ENCODE measurements around the gene IGF2R. TPM values are rescaled to one million over a fixed set of nuclear protein-coding genes. Genes with fewer than 3 reads are reported as not detected.
A peak's percentile ranks its signal among the peaks of the same experiment; 100 is the strongest.

Gene IGF2R
- total and polyA plus RNA-seq, 8 donors, result 2.0 to 70.5 (median 31.5) TPM

GRCh38 chr6:159941286-159942113 lies 27.4 kb upstream of the IGF2R start:
- Histone ChIP-seq H3K4me3 (no peak overlapping the region), H3K9me3 (peaks cover 7 to 15% (median 8%) of the 10 kb centered on the region in 4 donors), H3K36me3 (no peaks in the 10 kb centered on the region), H3K27ac (no peak overlapping the region), H3K27me3 (no peaks in the 10 kb centered on the region), H3K4me1 (peaks cover 5 to 19% (median 10%) of the 10 kb centered on the region in 4 donors)
- intact Hi-C loops (cut with DNase I; ENCODE audit: low total_unique reads), result loop anchor here (5.0 kb wide), 1 partner anchor 84 kb away; no protein-coding TSS in a partner anchor
- TF ChIP-seq POLR2AphosphoS5 (IDR thresholded peaks at IDR 0.05) (peak in 1 of 3 donors; percentile 10), EP300 (IDR thresholded peaks at IDR 0.05) (no peak), POLR2A (IDR thresholded peaks at IDR 0.05) (no peak), CTCF (IDR thresholded peaks at IDR 0.05) (peak in 4 of 7 experiments; percentile 11 to 66 (median 38))
- DNase-seq, result peak in 1 of 2 donors; percentile 59
- 68 to 73% (median 69%) methylated on average over 11 of the region's 11 CpGs for WGBS, 5 donors

GRCh38 chr6:159943101-159943632 lies 25.7 kb upstream of the IGF2R start:
- TF ChIP-seq EP300 (IDR thresholded peaks at IDR 0.05), result no peak
- TF ChIP-seq POLR2A (IDR thresholded peaks at IDR 0.05), result no peak
- no peak for TF ChIP-seq CTCF (IDR thresholded peaks at IDR 0.05)
- peak in 1 of 3 donors; percentile 20 for TF ChIP-seq POLR2AphosphoS5 (IDR thresholded peaks at IDR 0.05)
- WGBS, 5 donors, result 42 to 63% (median 50%) methylated on average over 6 of the region's 6 CpGs
- H3K27me3 ChIP-seq, result no peaks in the 10 kb centered on the region
- no peak for DNase-seq
- no peak overlapping the region for H3K4me3 ChIP-seq
- peaks cover 5 to 19% (median 10%) of the 10 kb centered on the region in 4 donors for H3K4me1 ChIP-seq
- peaks cover 7 to 15% (median 8%) of the 10 kb centered on the region in 4 donors for H3K9me3 ChIP-seq
- no peaks in the 10 kb centered on the region for H3K36me3 ChIP-seq
- intact Hi-C loops (cut with DNase I; ENCODE audit: low total_unique reads), result loop anchor here (5.0 kb wide), 1 partner anchor 86 kb away; no protein-coding TSS in a partner anchor
- H3K27ac ChIP-seq, result peak overlapping the region in 1 of 5 donors; percentile 15

- Histone ChIP-seq H3K4me1 (peaks cover 5 to 19% (median 10%) of the 10 kb centered on the region in 4 donors), H3K36me3 (no peaks in the 10 kb centered on the region), H3K4me3 (no peak overlapping the region), H3K9me3 (peaks cover 7 to 15% (median 8%) of the 10 kb centered on the region in 4 donors), H3K27me3 (no peaks in the 10 kb centered on the region), H3K27ac (no peak overlapping the region)
- TF ChIP-seq POLR2AphosphoS5 (IDR thresholded peaks at IDR 0.05) (no peak), CTCF (IDR thresholded peaks at IDR 0.05) (no peak), POLR2A (IDR thresholded peaks at IDR 0.05) (no peak), EP300 (IDR thresholded peaks at IDR 0.05) (no peak)
- intact Hi-C loops (cut with DNase I; ENCODE audit: low total_unique reads), result loop anchor here (5.0 kb wide), 1 partner anchor 87 kb away; no protein-coding TSS in a partner anchor
- 44 to 98% (median 72%) methylated on average over 2 of the region's 2 CpGs for WGBS, 5 donors
- no peak for DNase-seq
Measured at GRCh38 chr6:159943968-159944598, 24.8 kb upstream of the IGF2R start.

GRCh38 chr6:159945801-159946392 lies 23.0 kb upstream of the IGF2R start:
- Histone ChIP-seq H3K36me3 (no peaks in the 10 kb centered on the region), H3K27ac (no peak overlapping the region), H3K27me3 (no peaks in the 10 kb centered on the region), H3K9me3 (peaks cover 7 to 15% (median 8%) of the 10 kb centered on the region in 4 donors), H3K4me1 (peaks cover 0 to 7% (median 3%) of the 10 kb centered on the region in 4 donors), H3K4me3 (no peak overlapping the region)
- no peak for DNase-seq
- 92 to 97% (median 95%) methylated on average over 6 of the region's 6 CpGs for WGBS, 5 donors
- TF ChIP-seq POLR2A (IDR thresholded peaks at IDR 0.05) (no peak), POLR2AphosphoS5 (IDR thresholded peaks at IDR 0.05) (no peak), EP300 (IDR thresholded peaks at IDR 0.05) (no peak), CTCF (IDR thresholded peaks at IDR 0.05) (no peak)
- intact Hi-C loops (cut with DNase I; ENCODE audit: low total_unique reads), result no loop called here

Data from stomach (tissue), 9 donors.